Vagina (tissue), 2 donors: ENCODE measurements around the gene DIPK1B. TPM values are rescaled to one million over a fixed set of nuclear protein-coding genes. Genes with fewer than 3 reads are reported as not detected.

Experiments
- DNase-seq, 2 donors: peaks; one replicate each; pipeline ENCODE4 v3.0.0-alpha.2; 2017; ENCODE audit errors: extremely low spot score in 2 of 2
- H3K27ac ChIP-seq: fragments of 200-600 bp; sonication (generic); one replicate; pipeline ENCODE4 v1.5.1; 2019
- H3K27me3 ChIP-seq: fragments of 200-600 bp; sonication (generic); one replicate; pipeline ENCODE4 v1.5.1; 2019
- H3K36me3 ChIP-seq, 2 donors: fragments of 200-600 bp; sonication (generic); one replicate each; pipeline ENCODE4 v1.5.1; 2017 to 2019
- H3K4me1 ChIP-seq: fragments of 200-600 bp; sonication (generic); one replicate; pipeline ENCODE4 v1.5.1; 2019
- H3K4me3 ChIP-seq, 2 donors: fragments of 200-600 bp; sonication (generic); 1 replicate in 1 of 2; 2 replicates in 1 of 2; pipeline ENCODE4 v1.5.1; 2016 to 2019
- H3K9me3 ChIP-seq: fragments of 200-600 bp; sonication (generic); one replicate; pipeline ENCODE4 v1.5.1; 2019
- POLR2A ChIP-seq, 2 donors: fragments of 450-650 bp; IDR thresholded peaks; one replicate each; pipeline ENCODE4 v1.6.1; 2017; ENCODE audit warnings: antibody characterized with exemption in 2 of 2, mild to moderate bottlenecking in 2 of 2, moderate library complexity in 2 of 2
- POLR2AphosphoS5 ChIP-seq, 2 donors: sonication (generic); formaldehyde crosslinking; IDR thresholded peaks; one replicate each; pipeline ENCODE4 v1.9.0; 2017; ENCODE audit warnings: antibody characterized with exemption in 2 of 2, mild to moderate bottlenecking in 2 of 2, low read depth in 1 of 2; ENCODE audit not compliant: insufficient read depth in 1 of 2
- intact Hi-C: fragments of 100-400 bp; cut with DNase I; formaldehyde crosslinking; loops from one replicate; pipeline ENCODE4 v1.15.1; 2023
- total RNA-seq: library from RNA; depleted of rRNA; stranded (reverse); fragments of >200 nt; gene quantifications from one replicate; pipeline ENCODE4 v1.2.3, GENCODE V29; 2016
- TF ChIP-seq, protein P1 (sequence below), 3 experiments: fragments of 450-650 bp in 2 of 3; fragments of 200-600 bp in 1 of 3; sonication (generic) in 1 of 3; IDR thresholded peaks; one replicate each; pipeline ENCODE4 v1.5.1; 2017 to 2019; ENCODE audit warnings: antibody characterized with exemption in 3 of 3, mild to moderate bottlenecking in 2 of 3, moderate library complexity in 2 of 3

Gene DIPK1B
- total RNA-seq, 1 donor from 2014 or later, result 11.5 TPM

GRCh38 chr9:136721339-136722092, 9.1 kb downstream of the DIPK1B start:
- TF ChIP-seq POLR2AphosphoS5 (IDR thresholded peaks at IDR 0.05; ENCODE audit: insufficient read depth in 1 of 2, low read depth in 1 of 2) (peak; percentile 20 to 44), POLR2A (IDR thresholded peaks at IDR 0.05) (no peak)
- peaks cover 0 to 36% of the 10 kb centered on the region in 2 donors for H3K36me3 ChIP-seq
- H3K27ac ChIP-seq, result no peak overlapping the region
- no peaks in the 10 kb centered on the region for H3K27me3 ChIP-seq
- DNase-seq, result no peak
- intact Hi-C loops, result no loop called here
- H3K4me3 ChIP-seq, result no peak overlapping the region
- peaks cover 57% of the 10 kb centered on the region for H3K4me1 ChIP-seq
- no peaks in the 10 kb centered on the region for H3K9me3 ChIP-seq

GRCh38 chr9:136722093-136722968, 10.0 kb downstream of the DIPK1B start:
- peaks cover 66% of the 10 kb centered on the region for H3K4me1 ChIP-seq
- H3K9me3 ChIP-seq, result no peaks in the 10 kb centered on the region
- H3K4me3 ChIP-seq, result no peak overlapping the region
- H3K27me3 ChIP-seq, result no peaks in the 10 kb centered on the region
- DNase-seq, result no peak
- TF ChIP-seq, protein P1, sequence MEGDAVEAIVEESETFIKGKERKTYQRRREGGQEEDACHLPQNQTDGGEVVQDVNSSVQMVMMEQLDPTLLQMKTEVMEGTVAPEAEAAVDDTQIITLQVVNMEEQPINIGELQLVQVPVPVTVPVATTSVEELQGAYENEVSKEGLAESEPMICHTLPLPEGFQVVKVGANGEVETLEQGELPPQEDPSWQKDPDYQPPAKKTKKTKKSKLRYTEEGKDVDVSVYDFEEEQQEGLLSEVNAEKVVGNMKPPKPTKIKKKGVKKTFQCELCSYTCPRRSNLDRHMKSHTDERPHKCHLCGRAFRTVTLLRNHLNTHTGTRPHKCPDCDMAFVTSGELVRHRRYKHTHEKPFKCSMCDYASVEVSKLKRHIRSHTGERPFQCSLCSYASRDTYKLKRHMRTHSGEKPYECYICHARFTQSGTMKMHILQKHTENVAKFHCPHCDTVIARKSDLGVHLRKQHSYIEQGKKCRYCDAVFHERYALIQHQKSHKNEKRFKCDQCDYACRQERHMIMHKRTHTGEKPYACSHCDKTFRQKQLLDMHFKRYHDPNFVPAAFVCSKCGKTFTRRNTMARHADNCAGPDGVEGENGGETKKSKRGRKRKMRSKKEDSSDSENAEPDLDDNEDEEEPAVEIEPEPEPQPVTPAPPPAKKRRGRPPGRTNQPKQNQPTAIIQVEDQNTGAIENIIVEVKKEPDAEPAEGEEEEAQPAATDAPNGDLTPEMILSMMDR (IDR thresholded peaks at IDR 0.05), result no peak
- TF ChIP-seq POLR2A (IDR thresholded peaks at IDR 0.05) (no peak), POLR2AphosphoS5 (IDR thresholded peaks at IDR 0.05; ENCODE audit: insufficient read depth in 1 of 2, low read depth in 1 of 2) (no peak)
- H3K27ac ChIP-seq, result no peak overlapping the region
- intact Hi-C loops, result no loop called here
- H3K36me3 ChIP-seq, result peaks cover 0 to 36% of the 10 kb centered on the region in 2 donors

GRCh38 chr9:136722969-136723356, 10.6 kb downstream of the DIPK1B start:
- Histone ChIP-seq H3K4me1 (peaks cover 67% of the 10 kb centered on the region), H3K9me3 (no peaks in the 10 kb centered on the region), H3K27ac (no peak overlapping the region), H3K36me3 (peaks cover 0 to 36% of the 10 kb centered on the region in 2 donors), H3K4me3 (no peak overlapping the region), H3K27me3 (no peaks in the 10 kb centered on the region)
- no peak for DNase-seq
- intact Hi-C loops, result no loop called here
- no peak for TF ChIP-seq POLR2A (IDR thresholded peaks at IDR 0.05)
- no peak for TF ChIP-seq POLR2AphosphoS5 (IDR thresholded peaks at IDR 0.05; ENCODE audit: insufficient read depth in 1 of 2, low read depth in 1 of 2)
- TF ChIP-seq, protein P1 (IDR thresholded peaks at IDR 0.05), result no peak

- no peak overlapping the region for H3K4me3 ChIP-seq
- TF ChIP-seq POLR2A (IDR thresholded peaks at IDR 0.05) (no peak), POLR2AphosphoS5 (IDR thresholded peaks at IDR 0.05; ENCODE audit: insufficient read depth in 1 of 2, low read depth in 1 of 2) (no peak)
- TF ChIP-seq, protein P1 (IDR thresholded peaks at IDR 0.05), result no peak
- peaks cover 70% of the 10 kb centered on the region for H3K4me1 ChIP-seq
- no peaks in the 10 kb centered on the region for H3K9me3 ChIP-seq
- H3K27me3 ChIP-seq, result no peaks in the 10 kb centered on the region
- DNase-seq, result no peak
- H3K36me3 ChIP-seq, result peaks cover 0 to 36% of the 10 kb centered on the region in 2 donors
- intact Hi-C loops, result no loop called here
- H3K27ac ChIP-seq, result no peak overlapping the region
Measured at GRCh38 chr9:136723362-136723976, 11.1 kb downstream of the DIPK1B start.

DNA sequence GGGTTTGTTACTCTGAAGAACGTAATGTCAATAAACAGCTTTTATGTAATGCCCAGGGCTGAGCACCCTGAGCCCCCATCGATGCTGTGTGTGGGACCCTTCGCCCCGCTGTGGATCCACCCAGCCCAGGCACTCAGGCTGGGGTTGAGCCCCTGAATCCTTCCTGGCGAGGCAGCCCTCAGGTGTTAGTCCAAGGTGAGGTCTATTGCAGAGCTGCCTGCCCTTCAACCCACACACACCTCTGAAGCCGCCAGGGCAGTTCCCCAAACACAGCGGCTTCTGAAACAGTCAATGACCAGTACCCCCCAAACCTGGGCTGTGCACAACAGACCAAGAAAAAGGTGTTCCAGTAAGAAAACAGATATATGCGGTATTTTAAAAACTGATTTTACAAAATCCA, 11.6 kb downstream of the DIPK1B start:
- no peaks in the 10 kb centered on the region for H3K27me3 ChIP-seq
- peaks cover 0 to 36% of the 10 kb centered on the region in 2 donors for H3K36me3 ChIP-seq
- H3K27ac ChIP-seq, result no peak overlapping the region
- DNase-seq, result no peak
- TF ChIP-seq, protein P1 (IDR thresholded peaks at IDR 0.05), result no peak
- no peak for TF ChIP-seq POLR2AphosphoS5 (IDR thresholded peaks at IDR 0.05; ENCODE audit: insufficient read depth in 1 of 2, low read depth in 1 of 2)
- no peak for TF ChIP-seq POLR2A (IDR thresholded peaks at IDR 0.05)
- intact Hi-C loops, result no loop called here
- H3K4me3 ChIP-seq, result no peak overlapping the region
- H3K9me3 ChIP-seq, result no peaks in the 10 kb centered on the region
- peaks cover 74% of the 10 kb centered on the region for H3K4me1 ChIP-seq
